ENCODE results near the gene MAP3K10. TPM values are rescaled to one million over a fixed set of nuclear protein-coding genes. Genes with fewer than 3 reads are reported as not detected.
A peak's percentile ranks its signal among the peaks of the same experiment; 100 is the strongest.

The MAP3K10 gene
- total and polyA plus RNA-seq, 2 of the 13 experiments (the other 11 are each of a cell fraction or from before 2014, with no cell fraction given) = 3.4 to 5.0 TPM

DNA sequence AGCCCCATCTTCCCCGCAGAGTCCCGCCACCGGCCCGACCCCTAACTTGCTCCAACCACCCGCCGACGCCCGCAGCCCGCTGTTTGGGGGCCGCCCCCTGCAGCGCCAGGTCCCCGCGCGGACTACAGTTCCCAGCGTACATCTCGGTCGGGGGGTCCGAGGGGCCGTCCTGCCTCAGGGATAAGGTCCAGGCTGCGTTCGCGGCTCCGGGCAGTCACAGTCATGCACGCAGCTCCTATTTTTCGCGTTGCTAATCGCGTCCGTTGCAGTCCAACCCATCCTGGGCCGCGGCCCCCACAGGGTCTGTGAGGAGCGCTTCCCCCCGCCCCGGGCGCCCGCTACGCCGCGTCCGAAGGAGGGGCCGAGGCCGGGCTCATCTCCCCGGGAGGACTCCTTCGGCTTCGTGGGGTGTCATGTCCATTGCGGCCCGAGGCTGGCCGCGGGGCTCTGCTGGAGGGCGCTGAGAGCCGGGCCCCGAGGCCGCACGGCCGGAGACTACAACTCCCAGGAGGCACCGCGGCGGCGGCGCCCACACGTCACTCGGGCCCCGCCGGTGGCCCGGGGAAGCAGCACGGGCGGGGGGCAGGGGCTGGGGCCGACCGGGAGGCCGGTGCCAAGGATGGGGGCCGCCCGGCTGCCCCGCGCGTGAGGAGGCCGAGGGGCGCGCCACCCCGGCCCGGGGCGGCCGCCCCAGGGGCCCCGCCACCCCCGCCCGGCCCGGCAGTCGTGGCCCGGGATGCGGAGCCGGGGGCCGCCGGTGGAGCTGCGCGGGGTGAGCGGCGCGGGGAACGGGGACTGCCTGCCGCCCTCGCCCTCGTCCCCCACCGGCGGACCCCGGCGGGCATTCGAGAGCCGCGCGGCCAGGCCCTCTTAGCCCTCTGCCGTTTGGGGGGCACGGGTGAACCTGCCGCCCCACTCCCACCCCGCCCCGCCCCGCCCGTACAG, at the start of gene MAP3K10 (continued):
- TF ChIP-seq, protein P1, sequence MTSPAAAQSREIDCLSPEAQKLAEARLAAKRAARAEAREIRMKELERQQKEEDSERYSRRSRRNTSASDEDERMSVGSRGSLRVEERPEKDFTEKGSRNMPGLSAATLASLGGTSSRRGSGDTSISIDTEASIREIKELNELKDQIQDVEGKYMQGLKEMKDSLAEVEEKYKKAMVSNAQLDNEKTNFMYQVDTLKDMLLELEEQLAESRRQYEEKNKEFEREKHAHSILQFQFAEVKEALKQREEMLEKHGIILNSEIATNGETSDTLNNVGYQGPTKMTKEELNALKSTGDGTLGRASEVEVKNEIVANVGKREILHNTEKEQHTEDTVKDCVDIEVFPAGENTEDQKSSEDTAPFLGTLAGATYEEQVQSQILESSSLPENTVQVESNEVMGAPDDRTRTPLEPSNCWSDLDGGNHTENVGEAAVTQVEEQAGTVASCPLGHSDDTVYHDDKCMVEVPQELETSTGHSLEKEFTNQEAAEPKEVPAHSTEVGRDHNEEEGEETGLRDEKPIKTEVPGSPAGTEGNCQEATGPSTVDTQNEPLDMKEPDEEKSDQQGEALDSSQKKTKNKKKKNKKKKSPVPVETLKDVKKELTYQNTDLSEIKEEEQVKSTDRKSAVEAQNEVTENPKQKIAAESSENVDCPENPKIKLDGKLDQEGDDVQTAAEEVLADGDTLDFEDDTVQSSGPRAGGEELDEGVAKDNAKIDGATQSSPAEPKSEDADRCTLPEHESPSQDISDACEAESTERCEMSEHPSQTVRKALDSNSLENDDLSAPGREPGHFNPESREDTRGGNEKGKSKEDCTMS (CRISPR knock-in tag; conservative IDR thresholded peaks at IDR 0.05) = no peak
- peak; percentile 29 for TF ChIP-seq YY1 (IDR thresholded peaks at IDR 0.05; ENCODE audit: insufficient read depth, insufficient replicate concordance, low read depth, low read length)
- TF ChIP-seq ZNF652 (CRISPR knock-in tag; IDR thresholded peaks at IDR 0.05; ENCODE audit: borderline replicate concordance, low read depth) = no peak
- TF ChIP-seq RBFOX2 (IDR thresholded peaks at IDR 0.05; ENCODE audit: low read depth, low read length) = peak; percentile 76
- peak; percentile 85; the same call in 1 of the 2 replicates for TF ChIP-seq ZNF274 (CRISPR knock-in tag; IDR thresholded peaks at IDR 0.05)
- TF ChIP-seq DR1 (CRISPR knock-in tag; IDR thresholded peaks at IDR 0.05) = no peak
- TF ChIP-seq, protein P2, sequence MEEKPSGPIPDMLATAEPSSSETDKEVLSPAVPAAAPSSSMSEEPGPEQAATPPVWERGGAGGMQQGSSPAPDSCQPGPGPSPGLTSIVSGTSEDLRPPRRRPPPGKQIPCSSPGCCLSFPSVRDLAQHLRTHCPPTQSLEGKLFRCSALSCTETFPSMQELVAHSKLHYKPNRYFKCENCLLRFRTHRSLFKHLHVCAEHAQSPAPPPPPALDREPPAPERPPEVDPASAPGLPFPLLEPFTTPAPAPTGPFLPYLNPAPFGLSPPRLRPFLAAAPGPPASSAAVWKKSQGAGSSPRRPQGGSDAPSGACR (CRISPR knock-in tag; IDR thresholded peaks at IDR 0.05) = peak; percentile 70; the same call in 1 of the 2 replicates
- TF ChIP-seq, protein P3, sequence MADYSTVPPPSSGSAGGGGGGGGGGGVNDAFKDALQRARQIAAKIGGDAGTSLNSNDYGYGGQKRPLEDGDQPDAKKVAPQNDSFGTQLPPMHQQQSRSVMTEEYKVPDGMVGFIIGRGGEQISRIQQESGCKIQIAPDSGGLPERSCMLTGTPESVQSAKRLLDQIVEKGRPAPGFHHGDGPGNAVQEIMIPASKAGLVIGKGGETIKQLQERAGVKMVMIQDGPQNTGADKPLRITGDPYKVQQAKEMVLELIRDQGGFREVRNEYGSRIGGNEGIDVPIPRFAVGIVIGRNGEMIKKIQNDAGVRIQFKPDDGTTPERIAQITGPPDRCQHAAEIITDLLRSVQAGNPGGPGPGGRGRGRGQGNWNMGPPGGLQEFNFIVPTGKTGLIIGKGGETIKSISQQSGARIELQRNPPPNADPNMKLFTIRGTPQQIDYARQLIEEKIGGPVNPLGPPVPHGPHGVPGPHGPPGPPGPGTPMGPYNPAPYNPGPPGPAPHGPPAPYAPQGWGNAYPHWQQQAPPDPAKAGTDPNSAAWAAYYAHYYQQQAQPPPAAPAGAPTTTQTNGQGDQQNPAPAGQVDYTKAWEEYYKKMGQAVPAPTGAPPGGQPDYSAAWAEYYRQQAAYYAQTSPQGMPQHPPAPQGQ (CRISPR knock-in tag; IDR thresholded peaks at IDR 0.05; ENCODE audit: borderline replicate concordance) = no peak
- no peak for TF ChIP-seq ARNT2 (CRISPR knock-in tag; IDR thresholded peaks at IDR 0.05; ENCODE audit: low read depth)
- TF ChIP-seq, protein P4, sequence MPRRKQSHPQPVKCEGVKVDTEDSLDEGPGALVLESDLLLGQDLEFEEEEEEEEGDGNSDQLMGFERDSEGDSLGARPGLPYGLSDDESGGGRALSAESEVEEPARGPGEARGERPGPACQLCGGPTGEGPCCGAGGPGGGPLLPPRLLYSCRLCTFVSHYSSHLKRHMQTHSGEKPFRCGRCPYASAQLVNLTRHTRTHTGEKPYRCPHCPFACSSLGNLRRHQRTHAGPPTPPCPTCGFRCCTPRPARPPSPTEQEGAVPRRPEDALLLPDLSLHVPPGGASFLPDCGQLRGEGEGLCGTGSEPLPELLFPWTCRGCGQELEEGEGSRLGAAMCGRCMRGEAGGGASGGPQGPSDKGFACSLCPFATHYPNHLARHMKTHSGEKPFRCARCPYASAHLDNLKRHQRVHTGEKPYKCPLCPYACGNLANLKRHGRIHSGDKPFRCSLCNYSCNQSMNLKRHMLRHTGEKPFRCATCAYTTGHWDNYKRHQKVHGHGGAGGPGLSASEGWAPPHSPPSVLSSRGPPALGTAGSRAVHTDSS (CRISPR knock-in tag; conservative IDR thresholded peaks at IDR 0.05) = no peak
- peak; percentile 63 for TF ChIP-seq HOXA3 (CRISPR knock-in tag; IDR thresholded peaks at IDR 0.05)
- no peak for TF ChIP-seq ELF3 (CRISPR knock-in tag; IDR thresholded peaks at IDR 0.05)
- peak; percentile 76 for TF ChIP-seq ZNF3 (CRISPR knock-in tag; IDR thresholded peaks at IDR 0.05)
- no peak for TF ChIP-seq TMF1 (CRISPR knock-in tag; IDR thresholded peaks at IDR 0.05; ENCODE audit: low read depth)
- TF ChIP-seq, protein P5, sequence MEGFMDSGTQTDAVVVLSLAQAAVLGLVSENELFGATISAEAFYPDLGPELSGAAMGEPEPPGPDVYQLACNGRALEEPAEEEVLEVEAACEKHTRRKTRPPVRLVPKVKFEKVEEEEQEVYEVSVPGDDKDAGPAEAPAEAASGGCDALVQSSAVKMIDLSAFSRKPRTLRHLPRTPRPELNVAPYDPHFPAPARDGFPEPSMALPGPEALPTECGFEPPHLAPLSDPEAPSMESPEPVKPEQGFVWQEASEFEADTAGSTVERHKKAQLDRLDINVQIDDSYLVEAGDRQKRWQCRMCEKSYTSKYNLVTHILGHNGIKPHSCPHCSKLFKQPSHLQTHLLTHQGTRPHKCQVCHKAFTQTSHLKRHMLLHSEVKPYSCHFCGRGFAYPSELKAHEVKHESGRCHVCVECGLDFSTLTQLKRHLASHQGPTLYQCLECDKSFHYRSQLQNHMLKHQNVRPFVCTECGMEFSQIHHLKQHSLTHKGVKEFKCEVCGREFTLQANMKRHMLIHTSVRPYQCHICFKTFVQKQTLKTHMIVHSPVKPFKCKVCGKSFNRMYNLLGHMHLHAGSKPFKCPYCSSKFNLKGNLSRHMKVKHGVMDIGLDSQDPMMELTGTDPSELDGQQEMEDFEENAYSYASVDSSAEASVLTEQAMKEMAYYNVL (CRISPR knock-in tag; IDR thresholded peaks at IDR 0.05; ENCODE audit: borderline replicate concordance) = 0 out of 2 replicates have a peak, but pooled peaks have one; percentile 52
- no peak for TF ChIP-seq ZNF468 (CRISPR knock-in tag; IDR thresholded peaks at IDR 0.05)
- TF ChIP-seq SP1 (IDR thresholded peaks at IDR 0.05) = no peak
- peak; percentile 27; the same call in 1 of the 2 replicates for TF ChIP-seq SP1 (CRISPR knock-in tag; IDR thresholded peaks at IDR 0.05)
- TF ChIP-seq CEBPB (IDR thresholded peaks at IDR 0.05; ENCODE audit: borderline replicate concordance, low read depth, low read length) = no peak
- no peak for TF ChIP-seq HDAC6 (IDR thresholded peaks at IDR 0.05; ENCODE audit: low read depth, low read length)
- TF ChIP-seq FOXP1 (IDR thresholded peaks at IDR 0.05) = no peak
- TF ChIP-seq FOXP1 (CRISPR knock-in tag; IDR thresholded peaks at IDR 0.05) = no peak

Measured in HepG2 (cell line).